ENCODE measurements around the gene DSCAM. TPM values are rescaled to one million over a fixed set of nuclear protein-coding genes. Genes with fewer than 3 reads are reported as not detected.

Gene DSCAM
- total RNA-seq, 2 experiments from 2014 or later = not detected

- DNase-seq (no peak), ATAC-seq (ENCODE audit: poor library complexity) (no peak)
- TF ChIP-seq CTCF (IDR thresholded peaks at IDR 0.05) = no peak
- Mint-ChIP-seq H3K27me3 (peaks cover 17% of the 10 kb centered on the region), H3K4me3 (no peak overlapping the region), H3K36me3 (ENCODE audit: low read depth) (no peaks in the 10 kb centered on the region), H3K27ac (no peak overlapping the region), H3K4me1 (ENCODE audit: low read depth) (no peaks in the 10 kb centered on the region), H3K9me3 (peaks cover 4% of the 10 kb centered on the region)
- intact Hi-C loops (cut with DNase I, micrococcal nuclease) = no loop called here
- no peak overlapping the region for H3K27ac ChIP-seq (ENCODE audit: low read depth in 1 of 2, low read length in 2 of 2)
- H3K27me3 ChIP-seq (ENCODE audit: control insufficient read depth in 1 of 2, insufficient read depth in 2 of 2, low read length in 2 of 2) = no peaks in the 10 kb centered on the region
- peaks cover 0 to 11% of the 10 kb centered on the region in 2 experiments for H3K9me3 ChIP-seq (ENCODE audit: control insufficient read depth in 1 of 2, insufficient read depth in 1 of 2, low read length in 2 of 2)
- ChIA-PET CTCF (no interaction called here), POLR2A (no interaction called here)
- no peak overlapping the region for H3K4me3 ChIP-seq (ENCODE audit: low read length)
- H3K4me1 ChIP-seq (ENCODE audit: insufficient read depth, low read length) = no peaks in the 10 kb centered on the region
- H3K36me3 ChIP-seq (ENCODE audit: insufficient read depth, low read length) = no peaks in the 10 kb centered on the region
Measured at GRCh38 chr21:40757366-40757765, 89.6 kb downstream of the DSCAM start.

- DNase-seq = no peak
- ATAC-seq (ENCODE audit: poor library complexity) = no peak
- Histone ChIP-seq H3K27ac (ENCODE audit: low read depth in 1 of 2, low read length in 2 of 2) (no peak overlapping the region), H3K9me3 (ENCODE audit: control insufficient read depth in 1 of 2, insufficient read depth in 1 of 2, low read length in 2 of 2) (peaks cover 0 to 15% of the 10 kb centered on the region in 2 experiments), H3K27me3 (ENCODE audit: control insufficient read depth in 1 of 2, insufficient read depth in 2 of 2, low read length in 2 of 2) (no peaks in the 10 kb centered on the region), H3K4me3 (ENCODE audit: low read length) (no peak overlapping the region), H3K4me1 (ENCODE audit: insufficient read depth, low read length) (no peaks in the 10 kb centered on the region), H3K36me3 (ENCODE audit: insufficient read depth, low read length) (no peaks in the 10 kb centered on the region)
- no peak for TF ChIP-seq CTCF (IDR thresholded peaks at IDR 0.05)
- Mint-ChIP-seq H3K27ac (no peak overlapping the region), H3K4me1 (ENCODE audit: low read depth) (no peaks in the 10 kb centered on the region), H3K27me3 (peaks cover 13% of the 10 kb centered on the region), H3K4me3 (no peak overlapping the region), H3K9me3 (no peaks in the 10 kb centered on the region), H3K36me3 (ENCODE audit: low read depth) (no peaks in the 10 kb centered on the region)
- ChIA-PET CTCF (no interaction called here), POLR2A (no interaction called here)
- intact Hi-C loops (cut with DNase I, micrococcal nuclease) = no loop called here
Measured at GRCh38 chr21:40754466-40754865, 92.5 kb downstream of the DSCAM start.

GRCh38 chr21:40753756-40754155 lies 93.2 kb downstream of the DSCAM start:
- CTCF ChIA-PET = no interaction called here
- Mint-ChIP-seq H3K36me3 (ENCODE audit: low read depth) (no peaks in the 10 kb centered on the region), H3K9me3 (no peaks in the 10 kb centered on the region), H3K4me3 (no peak overlapping the region), H3K27me3 (peaks cover 13% of the 10 kb centered on the region), H3K4me1 (ENCODE audit: low read depth) (no peaks in the 10 kb centered on the region), H3K27ac (no peak overlapping the region)
- ATAC-seq (ENCODE audit: poor library complexity) (no peak), DNase-seq (no peak)
- no peaks in the 10 kb centered on the region for H3K36me3 ChIP-seq (ENCODE audit: insufficient read depth, low read length)
- no peak for TF ChIP-seq CTCF (IDR thresholded peaks at IDR 0.05)
- no peak overlapping the region for H3K4me3 ChIP-seq (ENCODE audit: low read length)
- POLR2A ChIA-PET = no interaction called here
- no peak overlapping the region for H3K27ac ChIP-seq (ENCODE audit: low read depth in 1 of 2, low read length in 2 of 2)
- H3K4me1 ChIP-seq (ENCODE audit: insufficient read depth, low read length) = no peaks in the 10 kb centered on the region
- intact Hi-C loops (cut with DNase I, micrococcal nuclease) = no loop called here
- no peaks in the 10 kb centered on the region for H3K27me3 ChIP-seq (ENCODE audit: control insufficient read depth in 1 of 2, insufficient read depth in 2 of 2, low read length in 2 of 2)
- peaks cover 0 to 11% of the 10 kb centered on the region in 2 experiments for H3K9me3 ChIP-seq (ENCODE audit: control insufficient read depth in 1 of 2, insufficient read depth in 1 of 2, low read length in 2 of 2)
